CD4-positive, CD25-positive, alpha-beta regulatory T cell (primary cell): ENCODE results near the gene SLC38A10. TPM values are rescaled to one million over a fixed set of nuclear protein-coding genes. Genes with fewer than 3 reads are reported as not detected.

Experiments used
- ATAC-seq, 2 donors: fragments of 150-1000 bp; cut with Tn5 transposase; one replicate each; pipeline ENCODE4 v1.10.0; 2021; ENCODE audit warnings: low read depth in 2 of 2, moderate number of reproducible peaks in 2 of 2, moderate library complexity in 1 of 2
- DNase-seq, 3 donors: peaks; one replicate each; pipeline versions ENCODE4 v3.0.0 to v3.0.0-alpha.2; 2012 to 2022; ENCODE audit warnings: mixed read lengths in 1 of 3
- H3K27ac ChIP-seq: one replicate; pipeline ENCODE4 v1.7.0; 2013; ENCODE audit warnings: mild to moderate bottlenecking, low read length; ENCODE audit not compliant: insufficient read depth, poor library complexity, severe bottlenecking
- H3K27me3 ChIP-seq: one replicate; pipeline ENCODE4 v1.7.0; 2013; ENCODE audit warnings: low read length; ENCODE audit not compliant: control insufficient read depth, insufficient read depth
- H3K36me3 ChIP-seq: one replicate; pipeline ENCODE4 v1.7.0; 2013; ENCODE audit warnings: mild to moderate bottlenecking, low read length, moderate library complexity; ENCODE audit not compliant: control insufficient read depth, insufficient read depth
- H3K4me1 ChIP-seq: 2 replicates; pipeline ENCODE4 v1.7.0; 2013; ENCODE audit warnings: mild to moderate bottlenecking, low read length; ENCODE audit not compliant: insufficient read depth, control insufficient read depth, poor library complexity, severe bottlenecking
- H3K4me3 ChIP-seq: one replicate; pipeline ENCODE4 v1.7.0; 2013; ENCODE audit warnings: low read depth, mild to moderate bottlenecking, low read length, moderate library complexity
- H3K9me3 ChIP-seq, 2 experiments: 1 replicate in 1 of 2; 2 replicates in 1 of 2; pipeline ENCODE4 v1.7.0; 2013; ENCODE audit warnings: low read length in 2 of 2, mild to moderate bottlenecking in 1 of 2, moderate library complexity in 1 of 2; ENCODE audit not compliant: control insufficient read depth in 2 of 2
- H3K27ac Mint-ChIP-seq, 3 donors: one replicate each; pipeline ENCODE4 v1.8.0; 2020 to 2022; ENCODE audit warnings: mild to moderate bottlenecking in 3 of 3, mixed read lengths in 3 of 3, moderate library complexity in 2 of 3
- H3K27me3 Mint-ChIP-seq: one replicate; pipeline ENCODE4 v1.8.0; 2022; ENCODE audit warnings: mild to moderate bottlenecking, mixed read lengths
- H3K36me3 Mint-ChIP-seq: one replicate; pipeline ENCODE4 v1.8.0; 2020; ENCODE audit warnings: mixed read lengths
- H3K4me1 Mint-ChIP-seq, 4 donors: one replicate each; pipeline ENCODE4 v1.8.0; 2020 to 2022; ENCODE audit warnings: mixed read lengths in 4 of 4, mild to moderate bottlenecking in 1 of 4
- H3K4me3 Mint-ChIP-seq, 4 donors: one replicate each; pipeline ENCODE4 v1.8.0; 2020 to 2022; ENCODE audit warnings: mild to moderate bottlenecking in 4 of 4, mixed read lengths in 4 of 4, moderate library complexity in 3 of 4
- H3K9me3 Mint-ChIP-seq, 7 donors: one replicate each; pipeline ENCODE4 v1.8.0; 2020 to 2022; ENCODE audit warnings: mixed read lengths in 7 of 7, mild to moderate bottlenecking in 3 of 7, moderate library complexity in 2 of 7
- polyA plus RNA-seq, 4 donors: library from polyadenylated mRNA; unstranded; fragments of 300-500 nt; fragmentation: Illumina TruSeq; gene quantifications; one replicate each; pipeline ENCODE4 v1.2.3, GENCODE V29; 2021
- total RNA-seq: library from RNA; stranded (reverse); gene quantifications from one replicate; pipeline ENCODE4 v1.2.3, GENCODE V29; 2022

SLC38A10 gene
- total and polyA plus RNA-seq, 5 donors from 2014 or later: 38.2 to 66.3 (median 50.1) TPM

- Mint-ChIP-seq H3K9me3 (no peaks in the 10 kb centered on the region), H3K4me3 (peak overlapping the region; percentile 96 to 100 (median 96)), H3K27ac (peak overlapping the region; percentile 97 to 99 (median 98)), H3K27me3 (no peaks in the 10 kb centered on the region), H3K4me1 (peaks cover 10 to 53% (median 30%) of the 10 kb centered on the region in 4 donors), H3K36me3 (no peaks in the 10 kb centered on the region)
- peak; percentile 32 to 75 (median 52) for DNase-seq
- Histone ChIP-seq H3K9me3 (no peaks in the 10 kb centered on the region), H3K36me3 (no peaks in the 10 kb centered on the region), H3K27me3 (no peaks in the 10 kb centered on the region), H3K4me3 (peak overlapping the region; percentile 79), H3K27ac (peak overlapping the region; percentile 92), H3K4me1 (peaks cover 38% of the 10 kb centered on the region)
- ATAC-seq: peak; percentile 50
Observed at GRCh38 chr17:81295676-81296381, 722 bp upstream of the SLC38A10 start.

- H3K27ac ChIP-seq: peak overlapping the region; percentile 92
- peak overlapping the region; percentile 93 for H3K4me3 ChIP-seq
- peaks cover 4% of the 10 kb centered on the region for H3K36me3 ChIP-seq
- H3K4me1 Mint-ChIP-seq: peaks cover 10 to 60% (median 33%) of the 10 kb centered on the region in 4 donors
- no peaks in the 10 kb centered on the region for H3K27me3 Mint-ChIP-seq
- no peaks in the 10 kb centered on the region for H3K27me3 ChIP-seq
- DNase-seq (peak in 1 of 3 donors; percentile 26), ATAC-seq (no peak)
- peak overlapping the region; percentile 86 to 97 (median 91) for H3K27ac Mint-ChIP-seq
- H3K36me3 Mint-ChIP-seq: peaks cover 6% of the 10 kb centered on the region
- H3K4me3 Mint-ChIP-seq: peak overlapping the region; percentile 87 to 100 (median 92)
- H3K4me1 ChIP-seq: peaks cover 41% of the 10 kb centered on the region
- H3K9me3 ChIP-seq: no peaks in the 10 kb centered on the region
- no peaks in the 10 kb centered on the region for H3K9me3 Mint-ChIP-seq
Observed at GRCh38 chr17:81294512-81295030, 536 bp downstream of the SLC38A10 start.

GRCh38 chr17:81292450-81292849 is 2.7 kb downstream of the SLC38A10 start:
- Histone ChIP-seq H3K36me3 (peaks cover 11% of the 10 kb centered on the region), H3K27me3 (no peaks in the 10 kb centered on the region), H3K4me3 (no peak overlapping the region), H3K27ac (no peak overlapping the region), H3K9me3 (no peaks in the 10 kb centered on the region), H3K4me1 (peaks cover 42% of the 10 kb centered on the region)
- H3K27me3 Mint-ChIP-seq: no peaks in the 10 kb centered on the region
- no peak for DNase-seq
- no peak for ATAC-seq
- no peaks in the 10 kb centered on the region for H3K9me3 Mint-ChIP-seq
- no peak overlapping the region for H3K27ac Mint-ChIP-seq
- H3K4me3 Mint-ChIP-seq: peak overlapping the region in 1 of 4 donors; percentile 15
- peaks cover 10 to 72% (median 30%) of the 10 kb centered on the region in 4 donors for H3K4me1 Mint-ChIP-seq
- H3K36me3 Mint-ChIP-seq: peaks cover 10% of the 10 kb centered on the region

GRCh38 chr17:81291662-81292061 is 3.4 kb downstream of the SLC38A10 start:
- Mint-ChIP-seq H3K4me3 (peak overlapping the region; percentile 48 to 74 (median 58)), H3K9me3 (no peaks in the 10 kb centered on the region), H3K36me3 (peaks cover 16% of the 10 kb centered on the region), H3K27me3 (no peaks in the 10 kb centered on the region), H3K27ac (no peak overlapping the region), H3K4me1 (peaks cover 10 to 79% (median 34%) of the 10 kb centered on the region in 4 donors)
- H3K9me3 ChIP-seq: no peaks in the 10 kb centered on the region
- DNase-seq (peak; percentile 53 to 77 (median 64)), ATAC-seq (peak; percentile 52 to 65)
- no peak overlapping the region for H3K4me3 ChIP-seq
- no peak overlapping the region for H3K27ac ChIP-seq
- peaks cover 11% of the 10 kb centered on the region for H3K36me3 ChIP-seq
- H3K4me1 ChIP-seq: peaks cover 50% of the 10 kb centered on the region
- no peaks in the 10 kb centered on the region for H3K27me3 ChIP-seq

- DNase-seq (no peak), ATAC-seq (no peak)
- peaks cover 2 to 79% (median 29%) of the 10 kb centered on the region in 4 donors for H3K4me1 Mint-ChIP-seq
- Histone ChIP-seq H3K9me3 (no peaks in the 10 kb centered on the region), H3K36me3 (peaks cover 11% of the 10 kb centered on the region), H3K27ac (no peak overlapping the region), H3K4me3 (no peak overlapping the region), H3K4me1 (peaks cover 54% of the 10 kb centered on the region), H3K27me3 (no peaks in the 10 kb centered on the region)
- peaks cover 16% of the 10 kb centered on the region for H3K36me3 Mint-ChIP-seq
- H3K4me3 Mint-ChIP-seq: peak overlapping the region in 1 of 4 donors; percentile 44
- peak overlapping the region in 1 of 3 donors; percentile 66 for H3K27ac Mint-ChIP-seq
- H3K9me3 Mint-ChIP-seq: no peaks in the 10 kb centered on the region
- H3K27me3 Mint-ChIP-seq: no peaks in the 10 kb centered on the region
Observed at GRCh38 chr17:81290230-81290629, 4.9 kb downstream of the SLC38A10 start.

- H3K36me3 ChIP-seq: peaks cover 11% of the 10 kb centered on the region
- Mint-ChIP-seq H3K36me3 (peaks cover 16% of the 10 kb centered on the region), H3K4me3 (peak overlapping the region in 1 of 4 donors; percentile 44), H3K4me1 (peaks cover 0 to 84% (median 32%) of the 10 kb centered on the region in 4 donors), H3K27me3 (no peaks in the 10 kb centered on the region), H3K27ac (peak overlapping the region in 1 of 3 donors; percentile 32), H3K9me3 (no peaks in the 10 kb centered on the region)
- H3K27me3 ChIP-seq: no peaks in the 10 kb centered on the region
- H3K4me1 ChIP-seq: peaks cover 57% of the 10 kb centered on the region
- DNase-seq: no peak
- H3K9me3 ChIP-seq: no peaks in the 10 kb centered on the region
- H3K27ac ChIP-seq: no peak overlapping the region
- no peak for ATAC-seq
- H3K4me3 ChIP-seq: no peak overlapping the region
Observed at GRCh38 chr17:81289627-81290026, 5.5 kb downstream of the SLC38A10 start.

GRCh38 chr17:81288715-81289114 is 6.4 kb downstream of the SLC38A10 start:
- H3K27ac ChIP-seq: no peak overlapping the region
- Mint-ChIP-seq H3K4me3 (no peak overlapping the region), H3K9me3 (no peaks in the 10 kb centered on the region), H3K27me3 (no peaks in the 10 kb centered on the region), H3K4me1 (peaks cover 0 to 81% (median 26%) of the 10 kb centered on the region in 4 donors), H3K27ac (peak overlapping the region in 2 of 3 donors; percentile 11 to 91), H3K36me3 (peaks cover 16% of the 10 kb centered on the region)
- H3K4me3 ChIP-seq: no peak overlapping the region
- no peaks in the 10 kb centered on the region for H3K27me3 ChIP-seq
- peaks cover 11% of the 10 kb centered on the region for H3K36me3 ChIP-seq
- peaks cover 52% of the 10 kb centered on the region for H3K4me1 ChIP-seq
- no peaks in the 10 kb centered on the region for H3K9me3 ChIP-seq
- no peak for ATAC-seq
- no peak for DNase-seq
